UCSD-AML1 (cell line): ENCODE data around the gene OXLD1.

Experiments used
- DNase-seq: peaks from one replicate; lab custom pipeline; 2025; ENCODE audit not compliant: unreplicated experiment; lab: John Stamatoyannopoulos, UW

OXLD1 gene

DNA sequence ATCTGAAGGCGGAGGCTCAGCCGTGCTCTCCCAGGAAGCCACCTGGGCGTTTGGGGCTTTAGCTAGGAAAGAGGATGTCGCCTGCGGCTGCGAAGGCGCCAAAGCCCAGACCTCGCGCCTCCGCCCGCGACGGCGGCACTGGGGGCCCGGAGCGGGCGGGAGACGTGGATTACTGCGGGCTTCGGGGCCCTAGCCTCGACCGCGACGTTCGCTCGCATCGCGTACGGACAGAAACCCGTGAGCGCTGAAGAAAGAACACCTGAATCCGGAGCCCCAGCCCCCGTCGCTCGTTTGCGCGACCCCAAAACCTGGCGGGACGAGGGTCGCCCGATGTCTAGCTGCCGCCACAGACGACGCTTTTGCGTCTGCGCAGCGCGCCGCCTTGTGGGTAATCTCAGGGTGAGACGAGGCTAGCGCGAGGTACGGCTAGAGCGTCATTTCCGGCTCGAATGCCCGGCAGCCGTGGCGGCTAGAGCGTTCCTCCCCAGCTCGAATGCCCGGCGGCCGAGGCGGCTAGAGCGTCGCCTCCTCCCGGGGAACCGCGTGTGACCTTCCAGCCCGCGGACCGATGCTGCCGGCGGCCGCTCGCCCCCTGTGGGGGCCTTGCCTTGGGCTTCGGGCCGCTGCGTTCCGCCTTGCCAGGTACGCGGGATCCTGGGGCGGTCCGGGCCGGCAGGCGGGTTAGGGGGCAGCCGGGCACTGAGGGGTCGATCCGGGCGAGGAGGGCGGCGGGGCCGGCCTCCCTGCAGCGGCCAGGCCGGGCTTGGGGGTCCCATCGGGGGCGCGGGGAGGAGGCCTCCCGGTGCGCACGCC is 36.7 kb upstream of the OXLD1 start, which contains the start of gene MRPL12:
MRPL12 (plus strand) TSS at position 434 of the 813 bp plus-strand sequence; CDS start at position 569, 135 bp downstream.
- DNase-seq = peak; percentile 92

GRCh38 chr17:81701288-81702071 is 35.1 kb upstream of the OXLD1 start:
- no peak for DNase-seq

GRCh38 chr17:81700353-81701287 is 34.2 kb upstream of the OXLD1 start:
- no peak for DNase-seq

GRCh38 chr17:81697261-81698044 is 31.0 kb upstream of the OXLD1 start:
- no peak for DNase-seq

DNA sequence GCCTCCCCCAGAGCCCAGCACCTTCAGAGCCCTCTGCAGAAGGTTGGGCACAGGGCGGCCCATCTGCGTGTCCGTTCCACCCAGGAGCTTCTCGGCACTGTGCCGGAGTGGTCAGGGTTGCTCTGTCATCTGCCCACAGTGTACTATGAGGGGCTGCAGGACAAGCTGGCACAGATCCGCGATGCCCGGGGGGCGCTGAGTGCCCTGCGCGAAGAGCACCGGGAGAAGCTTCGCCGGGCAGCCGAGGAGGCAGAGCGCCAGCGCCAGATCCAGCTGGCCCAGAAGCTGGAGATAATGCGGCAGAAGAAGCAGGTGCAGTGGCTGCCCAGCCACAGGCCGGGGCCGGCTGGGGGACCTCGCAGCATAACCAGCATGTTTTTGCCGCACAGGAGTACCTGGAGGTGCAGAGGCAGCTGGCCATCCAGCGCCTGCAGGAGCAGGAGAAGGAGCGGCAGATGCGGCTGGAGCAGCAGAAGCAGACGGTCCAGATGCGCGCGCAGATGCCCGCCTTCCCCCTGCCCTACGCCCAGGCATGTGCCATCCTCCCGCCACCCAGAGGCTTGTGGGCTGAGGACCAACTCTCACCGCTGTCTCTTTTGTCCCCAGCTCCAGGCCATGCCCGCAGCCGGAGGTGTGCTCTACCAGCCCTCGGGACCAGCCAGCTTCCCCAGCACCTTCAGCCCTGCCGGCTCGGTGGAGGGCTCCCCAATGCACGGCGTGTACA is 30.0 kb upstream of the OXLD1 start:
- DNase-seq = no peak

GRCh38 chr17:81695801-81696200 is 29.4 kb upstream of the OXLD1 start:
- no peak for DNase-seq

DNA sequence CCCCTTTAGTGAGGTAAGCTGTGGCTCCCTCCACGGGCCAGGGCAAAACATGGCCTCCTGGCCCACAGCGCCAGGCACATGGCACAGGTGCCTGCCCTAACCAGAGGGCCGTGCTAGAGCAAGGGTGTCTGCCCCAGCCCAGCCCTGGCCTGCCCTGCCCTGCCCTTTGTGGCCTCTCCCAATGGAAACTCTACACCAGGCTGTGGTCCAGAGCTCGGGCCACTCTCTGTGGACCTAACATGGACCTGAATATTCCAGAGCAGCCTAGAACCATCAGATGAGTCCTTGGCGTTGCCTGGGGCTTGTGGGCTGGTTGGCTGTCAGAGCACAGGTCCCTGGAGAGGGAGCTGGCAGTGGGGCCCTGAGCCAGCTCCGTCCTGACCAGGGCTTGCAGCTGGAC is 28.8 kb upstream of the OXLD1 start:
- DNase-seq = no peak

DNA sequence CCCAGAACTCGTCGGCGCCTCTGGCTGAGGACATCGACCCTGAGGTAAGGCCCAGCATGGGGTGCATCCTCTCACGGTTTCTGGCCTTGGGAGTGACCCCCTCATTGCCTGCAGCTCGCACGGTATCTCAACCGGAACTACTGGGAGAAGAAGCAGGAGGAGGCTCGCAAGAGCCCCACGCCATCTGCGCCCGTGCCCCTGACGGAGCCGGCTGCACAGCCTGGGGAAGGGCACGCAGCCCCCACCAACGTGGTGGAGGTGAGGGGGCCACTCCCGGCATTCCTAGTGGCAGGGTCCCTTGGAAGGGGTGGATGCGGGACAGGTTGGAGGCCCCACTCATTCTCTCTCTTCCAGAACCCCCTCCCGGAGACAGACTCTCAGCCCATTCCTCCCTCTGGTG is 28.4 kb upstream of the OXLD1 start:
- no peak for DNase-seq

GRCh38 chr17:81693509-81694210 is 27.3 kb upstream of the OXLD1 start:
- DNase-seq = no peak

- DNase-seq = no peak
Observed at GRCh38 chr17:81691608-81692007, 25.2 kb upstream of the OXLD1 start.

DNA sequence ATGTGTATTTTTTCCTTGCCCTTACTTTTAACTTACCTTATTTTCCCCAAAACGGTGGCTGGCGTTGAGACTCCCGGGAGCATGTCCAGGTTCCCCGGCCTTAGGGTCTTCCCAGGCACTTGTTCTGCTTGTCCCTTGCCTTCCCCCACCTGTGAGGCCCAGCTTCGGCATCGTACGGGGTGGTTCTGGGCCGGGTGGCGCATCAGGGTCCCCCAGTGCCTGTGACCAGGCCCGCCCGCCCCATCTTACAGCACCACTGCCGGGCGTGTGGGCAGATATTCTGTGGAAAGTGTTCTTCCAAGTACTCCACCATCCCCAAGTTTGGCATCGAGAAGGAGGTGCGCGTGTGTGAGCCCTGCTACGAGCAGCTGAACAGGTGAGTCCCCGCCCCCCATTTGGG is 24.8 kb upstream of the OXLD1 start:
- DNase-seq = no peak

DNA sequence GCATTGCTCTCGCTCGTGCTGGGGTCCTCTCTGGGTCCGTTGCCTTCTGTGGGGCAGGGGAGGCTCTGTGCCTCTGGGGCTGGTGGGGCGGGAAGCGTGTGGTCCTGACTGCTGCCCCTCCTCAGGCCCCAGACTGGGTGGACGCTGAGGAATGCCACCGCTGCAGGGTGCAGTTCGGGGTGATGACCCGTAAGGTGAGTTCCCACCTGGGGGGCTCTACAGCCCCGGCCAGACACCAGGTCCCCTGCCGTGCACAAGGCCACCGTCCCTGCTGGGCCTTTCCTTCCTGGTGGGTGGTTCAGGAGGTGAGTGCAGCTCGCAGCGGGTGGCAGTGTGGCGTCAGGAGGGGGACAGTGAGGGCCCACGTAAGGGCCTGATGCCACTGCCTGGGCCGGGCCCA is 24.1 kb upstream of the OXLD1 start:
- no peak for DNase-seq

DNA sequence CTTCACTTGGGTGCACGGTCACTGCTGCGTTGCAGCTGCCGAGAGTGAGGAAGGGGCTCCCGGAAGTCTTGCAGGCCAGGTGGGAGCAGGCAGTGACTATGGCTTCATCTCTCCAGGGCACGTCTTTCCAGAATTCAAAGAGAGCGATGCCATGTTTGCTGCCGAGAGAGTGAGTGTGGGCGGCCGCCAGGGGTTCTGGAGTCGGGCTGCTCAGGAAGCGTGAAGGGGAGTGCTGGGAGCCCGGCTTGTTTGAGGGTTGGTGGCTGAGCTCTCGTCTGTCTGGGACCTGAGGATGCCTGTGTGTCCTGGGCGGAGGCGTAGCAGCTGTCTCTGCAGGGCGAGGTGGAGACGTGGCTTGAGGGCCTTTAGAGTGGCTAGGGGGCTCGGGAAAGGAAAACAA is 23.7 kb upstream of the OXLD1 start:
- no peak for DNase-seq

- no peak for DNase-seq
Observed at GRCh38 chr17:81688616-81689015, 22.2 kb upstream of the OXLD1 start.

DNA sequence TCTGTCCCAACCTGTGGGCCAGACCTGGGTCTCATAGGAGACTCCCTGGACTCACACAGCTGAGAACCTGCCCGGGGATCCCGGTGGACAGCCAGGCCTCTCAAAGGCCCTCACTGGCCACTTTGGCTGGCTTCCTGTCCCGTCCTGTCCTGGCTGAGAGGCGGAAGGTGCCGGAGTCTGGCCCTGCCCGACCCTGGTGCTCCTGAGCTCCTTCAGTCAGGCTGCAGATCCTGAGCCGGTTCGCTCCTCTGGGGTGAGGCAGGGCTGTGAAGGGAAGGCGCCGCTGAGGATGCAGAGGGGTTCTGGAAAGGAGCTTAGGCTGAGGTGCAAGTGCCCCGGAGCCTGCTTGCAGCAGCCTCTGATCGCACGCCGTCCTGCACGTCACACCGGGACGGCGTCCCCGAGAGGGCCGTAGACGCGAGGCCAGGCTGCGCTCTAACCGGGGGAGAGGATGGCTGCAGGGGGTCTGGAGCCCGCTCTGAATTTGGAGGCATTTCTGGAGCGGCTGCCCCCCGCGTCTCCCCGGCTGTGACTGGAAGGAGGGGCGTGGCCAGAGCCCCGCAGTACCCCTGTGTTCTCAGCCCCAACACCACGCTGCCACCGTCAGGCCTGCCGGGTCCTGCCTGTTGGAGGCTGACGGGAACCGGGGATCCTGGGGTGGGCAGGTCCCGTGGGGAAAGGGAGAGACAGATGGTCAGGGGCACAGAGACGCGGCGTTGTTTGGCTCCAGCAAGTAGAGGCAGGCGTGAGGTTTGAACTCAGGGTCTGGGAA is 21.6 kb upstream of the OXLD1 start:
- no peak for DNase-seq

GRCh38 chr17:81686614-81687013 is 20.2 kb upstream of the OXLD1 start:
- DNase-seq = no peak

DNA sequence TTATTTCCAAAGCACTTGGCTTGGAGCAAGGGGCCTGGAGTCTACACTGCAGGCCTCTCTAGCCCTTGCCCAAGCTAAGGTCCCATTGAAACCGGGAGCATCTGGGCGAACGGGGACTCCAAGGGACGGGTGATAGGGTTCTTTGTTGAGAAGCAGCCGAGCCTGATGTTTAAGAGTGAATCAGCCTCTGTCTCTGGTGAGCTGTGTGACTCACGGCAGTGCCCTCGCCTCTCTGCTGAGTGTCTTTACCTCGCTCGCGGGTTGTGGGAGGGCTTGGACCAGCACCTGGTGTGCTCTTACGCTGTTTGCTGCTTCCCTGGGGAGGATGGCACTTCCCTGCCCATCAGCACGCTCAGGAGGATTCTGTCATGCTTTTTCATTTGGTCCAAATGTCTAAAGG is 18.7 kb upstream of the OXLD1 start:
- DNase-seq = no peak

DNA sequence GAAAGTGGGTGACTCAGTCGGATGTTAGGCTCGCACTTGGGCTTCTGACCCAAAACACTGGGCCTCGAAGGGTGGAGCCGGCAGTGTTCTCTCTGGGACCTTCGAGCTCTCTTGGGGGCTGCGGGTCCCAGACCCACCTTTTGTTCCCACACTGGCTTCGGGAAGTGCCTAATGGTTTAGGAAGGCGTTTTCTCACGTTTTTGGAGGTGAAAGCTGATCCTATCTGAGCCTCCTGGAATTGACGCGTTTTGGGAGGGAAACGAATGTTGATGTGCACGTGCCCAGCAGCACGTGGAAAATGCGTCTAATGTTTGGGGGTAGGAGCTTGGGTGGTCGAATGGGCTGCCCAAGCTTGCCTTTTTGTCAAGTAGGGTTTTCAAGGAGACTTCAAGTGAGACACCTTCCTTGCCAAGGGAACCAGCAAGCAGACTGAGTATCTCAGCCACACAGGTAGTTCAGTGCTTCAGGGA is 18.1 kb upstream of the OXLD1 start:
- DNase-seq = no peak
